Cardiac muscle cell (in vitro differentiated cells and primary cell): ENCODE data around the gene CASP8. TPM values are rescaled to one million over a fixed set of nuclear protein-coding genes. Genes with fewer than 3 reads are reported as not detected.

Source experiments
- DNase-seq, 2 donors: peaks; one replicate each; pipeline versions ENCODE4 v3.0.0 to v3.0.0-alpha.2; 2010 to 2017; ENCODE audit warnings: low read depth in 1 of 2, low spot score in 1 of 2
- H3K27ac ChIP-seq: fragments of 200-600 bp; sonication (generic); 2 replicates; pipeline ENCODE4 v1.5.1; 2016
- H3K27me3 ChIP-seq: fragments of 200-600 bp; sonication (generic); 2 replicates; pipeline ENCODE4 v1.6.0; 2016; ENCODE audit warnings: control low read depth
- H3K36me3 ChIP-seq: fragments of 200-600 bp; sonication (generic); 2 replicates; pipeline ENCODE4 v1.5.1; 2016; ENCODE audit warnings: control low read depth
- H3K4me1 ChIP-seq: fragments of 200-600 bp; sonication (generic); 2 replicates; pipeline ENCODE4 v1.8.1; 2017; ENCODE audit warnings: low read depth, mild to moderate bottlenecking, mixed run types
- H3K4me3 ChIP-seq: fragments of 200-600 bp; sonication (generic); 2 replicates; pipeline ENCODE4 v1.5.1; 2016; ENCODE audit warnings: mild to moderate bottlenecking
- H3K9me3 ChIP-seq: fragments of 200-600 bp; sonication (generic); 2 replicates; pipeline ENCODE4 v1.5.1; 2017; ENCODE audit warnings: low read depth, mild to moderate bottlenecking, control low read depth
- polyA plus RNA-seq: library from polyadenylated mRNA; unstranded; fragments of >200 nt; fragmentation: Nextera tagmentation; extraction: Ambion mirVana; gene quantifications from 2 replicates; pipeline ENCODE4 v1.2.1, GENCODE V29; 2016
- total RNA-seq: library from RNA; depleted of rRNA; stranded (reverse); fragments of >200 nt; gene quantifications from 2 replicates; pipeline ENCODE4 v1.2.3, GENCODE V29; 2016
- TF ChIP-seq, protein P1 (sequence below): IDR thresholded peaks from 2 replicates; pipeline ENCODE4 v1.5.1; 2012; ENCODE audit warnings: low read depth, mild to moderate bottlenecking, low read length

Gene CASP8
- total and polyA plus RNA-seq, 2 experiments from 2014 or later: 0.13 to 0.18 TPM

DNA sequence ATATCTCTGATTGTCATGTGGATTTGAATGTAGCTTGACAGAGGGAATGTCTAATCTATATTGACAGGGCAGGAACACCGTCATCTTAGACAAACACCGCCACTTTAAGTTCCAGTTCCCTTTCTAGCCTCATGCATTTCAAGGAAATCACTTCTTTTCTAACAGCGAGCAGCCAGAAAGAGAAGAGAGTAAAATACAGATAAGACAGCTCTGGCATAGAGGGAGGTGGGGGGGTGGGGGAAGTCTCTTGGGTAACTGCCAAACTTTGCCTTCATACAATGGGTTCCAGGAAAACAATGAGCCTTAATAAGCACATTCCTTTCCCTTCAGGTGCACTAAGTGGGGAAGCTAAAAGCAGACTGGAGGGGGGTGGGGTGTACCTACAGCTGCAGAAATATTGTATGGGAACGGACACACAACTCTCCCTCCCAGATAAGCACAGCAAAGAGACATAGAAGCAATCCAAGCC, 40.2 kb upstream of the CASP8 start:
- H3K4me3 ChIP-seq: no peak overlapping the region
- TF ChIP-seq, protein P1, sequence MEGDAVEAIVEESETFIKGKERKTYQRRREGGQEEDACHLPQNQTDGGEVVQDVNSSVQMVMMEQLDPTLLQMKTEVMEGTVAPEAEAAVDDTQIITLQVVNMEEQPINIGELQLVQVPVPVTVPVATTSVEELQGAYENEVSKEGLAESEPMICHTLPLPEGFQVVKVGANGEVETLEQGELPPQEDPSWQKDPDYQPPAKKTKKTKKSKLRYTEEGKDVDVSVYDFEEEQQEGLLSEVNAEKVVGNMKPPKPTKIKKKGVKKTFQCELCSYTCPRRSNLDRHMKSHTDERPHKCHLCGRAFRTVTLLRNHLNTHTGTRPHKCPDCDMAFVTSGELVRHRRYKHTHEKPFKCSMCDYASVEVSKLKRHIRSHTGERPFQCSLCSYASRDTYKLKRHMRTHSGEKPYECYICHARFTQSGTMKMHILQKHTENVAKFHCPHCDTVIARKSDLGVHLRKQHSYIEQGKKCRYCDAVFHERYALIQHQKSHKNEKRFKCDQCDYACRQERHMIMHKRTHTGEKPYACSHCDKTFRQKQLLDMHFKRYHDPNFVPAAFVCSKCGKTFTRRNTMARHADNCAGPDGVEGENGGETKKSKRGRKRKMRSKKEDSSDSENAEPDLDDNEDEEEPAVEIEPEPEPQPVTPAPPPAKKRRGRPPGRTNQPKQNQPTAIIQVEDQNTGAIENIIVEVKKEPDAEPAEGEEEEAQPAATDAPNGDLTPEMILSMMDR: no peak
- no peaks in the 10 kb centered on the region for H3K9me3 ChIP-seq
- no peaks in the 10 kb centered on the region for H3K4me1 ChIP-seq
- no peaks in the 10 kb centered on the region for H3K36me3 ChIP-seq
- H3K27me3 ChIP-seq: no peaks in the 10 kb centered on the region
- DNase-seq: peak; percentile 54 to 68
- H3K27ac ChIP-seq: peak overlapping the region; percentile 48

DNA sequence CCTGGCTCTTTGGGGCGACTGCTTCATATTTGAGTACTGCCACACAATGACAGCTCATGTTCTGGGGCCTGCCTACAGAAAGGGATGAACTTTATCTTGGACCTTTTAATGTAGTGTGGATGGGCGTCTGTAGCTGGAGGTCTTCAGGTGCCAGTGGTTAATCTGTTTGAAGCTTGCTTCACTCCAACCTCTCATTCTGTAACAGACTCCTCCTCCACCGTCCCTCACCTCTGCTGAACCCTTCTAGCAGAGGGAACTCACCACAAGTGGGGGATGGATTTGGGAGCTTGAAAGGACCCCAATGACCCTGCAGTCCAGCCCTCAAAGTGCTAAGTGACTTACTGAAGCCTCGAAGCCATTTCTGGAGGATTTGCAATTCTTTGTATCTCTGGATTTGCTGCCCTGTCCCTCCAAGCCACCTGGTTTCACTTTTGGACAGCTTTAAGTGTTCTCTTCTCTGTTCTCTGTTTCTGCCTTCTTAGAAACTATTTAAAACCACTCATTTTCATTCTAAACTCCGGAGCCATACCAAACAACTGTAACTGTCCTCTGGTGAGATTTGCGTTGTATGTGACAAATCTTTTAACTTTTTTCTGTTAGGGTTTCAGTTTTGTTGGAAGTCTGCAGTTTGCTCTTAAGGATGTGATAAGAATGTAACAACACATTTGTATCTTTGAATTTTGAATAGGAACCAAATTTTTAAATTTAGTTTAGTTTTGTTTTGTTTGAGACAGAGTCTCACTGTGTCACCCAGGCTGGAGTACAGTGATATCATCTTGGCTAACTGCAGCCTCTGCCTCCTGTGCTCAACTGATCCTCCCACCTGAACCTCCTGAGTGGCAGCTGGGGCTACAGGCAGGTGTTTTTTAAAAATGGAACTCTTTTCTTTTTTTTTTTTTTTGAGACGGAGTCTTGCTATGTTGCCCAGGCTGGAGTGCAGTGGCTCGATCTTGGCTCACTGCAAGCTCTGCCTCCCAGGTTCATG, 37.0 kb upstream of the CASP8 start:
- Histone ChIP-seq H3K27me3 (peaks cover 7% of the 10 kb centered on the region), H3K4me1 (no peaks in the 10 kb centered on the region), H3K27ac (no peak overlapping the region), H3K9me3 (no peaks in the 10 kb centered on the region), H3K4me3 (no peak overlapping the region), H3K36me3 (no peaks in the 10 kb centered on the region)
- DNase-seq: no peak
- TF ChIP-seq, protein P1: no peak

DNA sequence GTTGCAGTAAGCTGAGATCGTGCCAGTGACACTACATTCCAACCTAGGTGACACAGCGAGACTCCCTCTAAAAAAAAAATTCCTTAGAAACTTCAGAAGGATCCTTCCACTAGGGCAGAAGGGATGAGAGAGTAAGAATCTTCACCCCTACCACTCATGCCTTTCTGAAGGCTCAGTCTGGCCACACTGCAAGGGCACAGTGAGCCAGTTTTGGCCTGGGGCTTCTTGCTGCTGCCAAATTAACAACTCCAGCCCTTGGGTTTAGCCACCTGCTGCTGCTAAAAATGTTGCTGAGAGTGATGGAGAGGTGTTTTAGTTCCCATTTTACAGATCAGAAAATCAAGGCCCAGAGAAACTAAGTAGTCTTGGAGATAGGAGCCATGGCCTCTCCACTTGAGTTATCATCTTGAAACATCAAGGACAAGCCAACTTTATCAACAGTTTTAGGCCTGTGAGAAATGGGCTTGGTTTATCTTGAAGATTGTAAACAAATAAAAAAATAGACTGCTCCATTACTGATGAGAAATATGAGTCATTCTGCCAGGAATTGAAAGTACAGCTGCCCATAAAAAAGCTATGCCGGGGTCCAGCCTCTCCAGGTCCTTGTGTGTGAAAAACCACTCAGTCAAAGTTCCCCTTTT, 31.9 kb upstream of the CASP8 start:
- Histone ChIP-seq H3K4me1 (no peaks in the 10 kb centered on the region), H3K27ac (no peak overlapping the region), H3K4me3 (no peak overlapping the region), H3K9me3 (no peaks in the 10 kb centered on the region), H3K36me3 (no peaks in the 10 kb centered on the region), H3K27me3 (peaks cover 7% of the 10 kb centered on the region)
- TF ChIP-seq, protein P1: no peak
- no peak for DNase-seq

DNA sequence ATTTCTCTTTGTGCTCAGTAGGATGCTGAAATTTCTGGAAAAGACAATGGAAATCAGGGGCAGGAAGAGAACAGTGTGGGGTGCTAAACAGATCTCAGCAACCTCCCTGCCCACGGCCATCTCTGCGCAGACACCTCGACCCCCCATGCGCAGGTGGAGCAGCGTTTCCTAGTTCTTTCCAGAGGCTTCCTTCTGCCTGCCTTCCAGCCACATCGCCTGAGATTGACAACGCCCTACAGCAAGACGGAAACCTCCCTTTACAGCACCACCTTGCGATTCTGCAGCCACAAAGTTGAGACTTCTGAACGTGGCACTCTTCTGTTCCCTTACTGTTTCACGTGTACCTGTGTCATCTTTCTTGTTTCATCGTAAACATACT, 31.4 kb upstream of the CASP8 start:
- H3K36me3 ChIP-seq: no peaks in the 10 kb centered on the region
- no peak overlapping the region for H3K27ac ChIP-seq
- H3K4me3 ChIP-seq: no peak overlapping the region
- no peaks in the 10 kb centered on the region for H3K4me1 ChIP-seq
- H3K27me3 ChIP-seq: peaks cover 7% of the 10 kb centered on the region
- DNase-seq: no peak
- H3K9me3 ChIP-seq: no peaks in the 10 kb centered on the region
- TF ChIP-seq, protein P1: no peak

DNA sequence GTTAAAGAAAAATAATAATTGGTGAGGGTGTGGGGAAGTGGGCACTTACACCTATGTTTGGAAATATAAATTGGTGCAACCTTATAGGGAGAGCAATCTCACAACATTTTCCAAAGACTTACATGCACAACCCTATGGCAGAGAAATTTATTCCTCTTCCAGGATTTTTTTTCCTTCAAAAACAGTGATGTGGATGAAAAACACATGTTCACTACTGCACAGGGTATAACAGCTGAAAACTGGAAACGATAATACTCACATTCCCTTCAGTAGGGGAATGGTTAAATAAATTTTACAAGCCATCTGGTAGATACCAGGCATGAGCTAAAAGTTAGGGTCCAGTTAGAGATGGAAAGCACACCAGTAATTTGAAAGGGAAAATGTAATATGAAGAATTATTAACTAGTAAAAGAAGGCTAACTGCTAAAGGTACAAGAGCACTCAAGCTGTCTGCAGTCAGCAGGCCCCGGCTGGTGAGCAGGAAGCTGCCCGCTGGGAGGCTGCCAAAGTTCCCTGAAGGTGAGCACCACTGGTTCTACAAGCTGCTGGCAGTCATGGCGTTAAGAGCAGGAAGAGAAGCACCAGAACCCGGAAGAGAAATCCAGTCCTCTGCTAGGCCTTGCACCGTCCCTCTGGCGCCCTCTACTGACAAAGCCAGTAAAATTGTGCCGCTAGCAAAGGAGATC, 28.4 kb upstream of the CASP8 start:
- no peaks in the 10 kb centered on the region for H3K4me1 ChIP-seq
- no peak overlapping the region for H3K4me3 ChIP-seq
- no peaks in the 10 kb centered on the region for H3K9me3 ChIP-seq
- peak; percentile 88 to 96 for DNase-seq
- no peaks in the 10 kb centered on the region for H3K36me3 ChIP-seq
- TF ChIP-seq, protein P1: peak; percentile 92
- no peak overlapping the region for H3K27ac ChIP-seq
- peaks cover 7% of the 10 kb centered on the region for H3K27me3 ChIP-seq
